Heart left ventricle (tissue), 16 donors: Measurements from ENCODE around the gene TIMM8A. TPM values are rescaled to one million over a fixed set of nuclear protein-coding genes. Genes with fewer than 3 reads are reported as not detected.

Experiments
- ATAC-seq, 4 donors: fragments of 200-7000 bp; cut with Tn5 transposase; one replicate each; pipeline ENCODE4 v1.9.1; 2020 to 2022; ENCODE audit warnings: moderate library complexity in 4 of 4, mild to moderate bottlenecking in 3 of 4, moderate number of reproducible peaks in 1 of 4
- DNase-seq, 5 donors: peaks; one replicate each; pipeline ENCODE4 v3.0.0-alpha.2; 2020
- H3K27ac ChIP-seq, 12 donors: fragments of 200-600 bp; sonication (generic) in 4 of 12; one replicate each; pipeline versions ENCODE4 v1.5.0 to v1.8.0; 2016 to 2022; ENCODE audit warnings: mild to moderate bottlenecking in 2 of 12
- H3K27me3 ChIP-seq, 9 donors: fragments of 200-600 bp; sonication (generic) in 2 of 9; one replicate each; pipeline versions ENCODE4 v1.5.1 to v1.8.0; 2016 to 2022; ENCODE audit warnings: mild to moderate bottlenecking in 3 of 9
- H3K36me3 ChIP-seq, 9 donors: fragments of 200-600 bp; sonication (generic) in 2 of 9; one replicate each; pipeline versions ENCODE4 v1.5.0 to v1.8.0; 2018 to 2022; ENCODE audit warnings: mild to moderate bottlenecking in 2 of 9
- H3K4me1 ChIP-seq, 12 donors: fragments of 200-600 bp; sonication (generic) in 4 of 12; one replicate each; pipeline versions ENCODE4 v1.5.0 to v1.8.0; 2016 to 2022; ENCODE audit warnings: mild to moderate bottlenecking in 3 of 12
- H3K4me3 ChIP-seq, 12 donors: fragments of 200-600 bp; sonication (generic) in 4 of 12; one replicate each; pipeline versions ENCODE4 v1.5.0 to v1.8.0; 2017 to 2022; ENCODE audit warnings: mild to moderate bottlenecking in 9 of 12, moderate library complexity in 4 of 12
- H3K9me3 ChIP-seq, 12 donors: fragments of 200-600 bp; sonication (generic) in 4 of 12; one replicate each; pipeline versions ENCODE4 v1.5.0 to v1.8.0; 2016 to 2022; ENCODE audit warnings: mild to moderate bottlenecking in 1 of 12
- CTCF ChIP-seq, 12 donors: fragments of 200-600 bp; sonication (generic) in 4 of 12; IDR thresholded peaks; one replicate each; pipeline versions ENCODE4 v1.5.0 to v1.8.0; 2018 to 2022; ENCODE audit warnings: antibody characterized with exemption in 12 of 12, mild to moderate bottlenecking in 5 of 12
- POLR2A ChIP-seq, 2 donors: fragments of 450-650 bp; IDR thresholded peaks; one replicate each; pipeline ENCODE4 v1.6.1; 2017; ENCODE audit warnings: antibody characterized with exemption in 2 of 2, mild to moderate bottlenecking in 2 of 2, moderate library complexity in 2 of 2
- WGBS, 4 donors: extraction: QIAGEN DNeasy Blood & Tissue Kit in 2 of 4; methylation state at CpG; one replicate each; pipeline versions ENCODE4 v1.1.5 to v1.1.7; 2013 to 2018; 5-methylcytosine and 5-hydroxymethylcytosine counted together
- intact Hi-C, 10 donors: fragments of 100-400 bp; cut with DNase I; formaldehyde crosslinking; loops; one replicate each; pipeline versions ENCODE4 v1.11.1 to v1.14.2; 2022
- polyA plus RNA-seq, 2 donors: library from polyadenylated mRNA; stranded (reverse); fragments of 200-250 nt; gene quantifications; one replicate each; pipeline ENCODE4 v1.2.3, GENCODE V29; 2013
- total RNA-seq, 9 donors: library from RNA; depleted of rRNA in 2 of 9; stranded (reverse); fragments of >200 nt in 2 of 9; fragmentation: NEBNext Ultra II Directional in 3 of 9; extraction: Animal tissue kit (Norgen Biotek cat#: 25700) in 3 of 9; gene quantifications; one replicate each; pipeline versions ENCODE4 v1.1.0 to v1.2.4, GENCODE V29; 2016 to 2023
- donor health status: ischemic (EF 13 %, LVEDD 7.1; RV severe dilation, severe dysfunction).
- donor health status: healthy with polysubstance abuse.
- donor health status: DM: no; HTN: yes; CAD: no.
- donor health status: DM: no; HTN: no; CAD: no.
- donor health status: ischemic (EF 25% LVEDD 6.9; RV normal size, moderate dysfunction).
- donor health status: ischemic (EF 25% LVEDD 5.7; RV mildly dilated, moderate dysfunction).
- donor health status: healthy.
- donor health status: DM: yes; HTN: yes; CAD: no.
- donor health status: ischemic (EF 35%, LVEDD 5.7; RV mildly dilated, moderate dysfunction).
- donor health status: nonischemic (EF 11% LVEDD 7.7; RV severe dilation, severe dysfunction).
- donor health status: DM: yes; HTN: yes; CAD: no.
- donor health status: PGD.
- donor health status: ischemic (EF 29% LVEDD 5.4; RV normal size, mild dysfunction).
- donor health status: nonischemic (EF 23%, LVEDD 6.1; RV moderate dilation, normal function).

Gene TIMM8A
- total and polyA plus RNA-seq, 11 donors: 2.9 to 29.4 (median 17.5) TPM

DNA sequence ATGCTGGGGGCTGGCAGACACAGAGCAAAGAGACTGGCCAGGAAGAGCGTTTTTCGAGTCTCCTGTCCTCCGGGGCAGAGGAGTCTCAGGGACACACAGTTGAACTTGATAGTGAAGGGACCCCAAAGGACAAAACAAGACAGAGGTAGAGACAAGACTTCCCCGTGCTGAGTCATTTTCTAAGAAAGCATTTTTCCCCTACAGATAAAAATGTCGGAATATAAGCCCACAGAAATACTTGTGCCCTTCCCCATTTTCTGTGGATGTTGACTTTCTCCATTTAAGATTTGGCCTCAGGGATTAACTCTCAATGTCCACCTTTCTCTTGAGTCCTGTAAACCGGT lies 38.0 kb upstream of the TIMM8A start:
- Histone ChIP-seq H3K4me3 (no peak overlapping the region), H3K9me3 (no peaks in the 10 kb centered on the region), H3K4me1 (peaks cover 0 to under 1% (median 0%) of the 10 kb centered on the region in 12 donors), H3K36me3 (no peaks in the 10 kb centered on the region), H3K27ac (peak overlapping the region in 1 of 12 donors; percentile 74), H3K27me3 (no peaks in the 10 kb centered on the region)
- no peak for DNase-seq
- ATAC-seq: no peak
- intact Hi-C loops: no loop called here
- TF ChIP-seq POLR2A (IDR thresholded peaks at IDR 0.05) (no peak), CTCF (IDR thresholded peaks at IDR 0.05) (no peak)
- WGBS, 4 donors: 61 to 79% (median 64%) methylated on average over 6 of the region's 6 CpGs

DNA sequence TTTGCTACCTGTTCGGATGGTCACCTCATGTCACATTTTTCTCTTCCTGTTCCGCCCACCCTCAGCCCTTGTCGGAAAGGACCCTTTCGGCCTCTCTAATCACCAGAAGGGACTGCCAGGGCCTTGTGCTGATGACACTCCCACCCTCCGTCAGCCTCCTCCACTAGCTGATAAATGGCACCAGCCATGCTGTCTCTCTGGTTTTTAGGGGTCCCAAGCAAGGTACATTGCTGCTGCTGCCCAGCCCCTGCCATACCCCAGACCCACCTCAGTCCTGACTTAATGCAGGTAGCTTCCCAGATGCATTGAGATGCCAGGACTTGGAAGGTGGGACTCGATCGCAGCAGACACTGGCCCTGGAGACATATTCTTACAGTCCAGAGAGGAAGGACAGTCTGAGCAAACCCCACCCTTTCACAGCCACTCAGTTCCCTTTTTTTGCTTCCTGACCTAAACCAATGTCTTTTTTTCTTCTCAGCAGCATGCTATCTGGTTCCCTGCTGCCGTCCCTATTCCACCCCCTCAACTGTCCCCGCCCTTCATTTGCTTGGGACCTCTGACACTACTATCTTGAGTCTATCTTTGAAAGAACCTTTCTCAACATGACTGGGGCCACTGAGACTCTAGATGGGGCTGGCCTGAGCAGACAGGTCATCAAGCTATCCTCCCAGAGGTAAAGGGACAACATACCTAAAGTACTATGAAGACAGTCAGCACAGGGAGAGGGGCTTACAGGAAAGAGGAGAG lies 37.4 kb upstream of the TIMM8A start, which contains the start of gene BTK:
Gene BTK, minus strand, starts transcription at position 397 of the 747 bp plus-strand sequence. CDS start 10,907 bp downstream, outside the sequence.
- Histone ChIP-seq H3K4me3 (peak within 1 kb of the TSS in 3 of 12 donors; percentile 21 to 50 (median 26)), H3K36me3 (no peaks in the 10 kb centered on the region), H3K27ac (peak within 1 kb of the TSS in 1 of 12 donors; percentile 74), H3K27me3 (no peaks in the 10 kb centered on the region), H3K9me3 (no peaks in the 10 kb centered on the region), H3K4me1 (no peaks in the 10 kb centered on the region)
- TF ChIP-seq POLR2A (IDR thresholded peaks at IDR 0.05): no peak
- TF ChIP-seq CTCF (IDR thresholded peaks at IDR 0.05): no peak
- WGBS, 4 donors: 66 to 78% (median 71%) methylated on average over 9 of the region's 9 CpGs
- peak in 1 of 4 donors; percentile 41 for ATAC-seq
- DNase-seq: no peak
- intact Hi-C loops: no loop called here

GRCh38 chrX:101385026-101385684 lies 36.6 kb upstream of the TIMM8A start:
- Histone ChIP-seq H3K36me3 (no peaks in the 10 kb centered on the region), H3K27ac (peak overlapping the region in 1 of 12 donors; percentile 74), H3K4me1 (no peaks in the 10 kb centered on the region), H3K9me3 (no peaks in the 10 kb centered on the region), H3K4me3 (peak overlapping the region in 3 of 12 donors; percentile 19 to 50 (median 21)), H3K27me3 (no peaks in the 10 kb centered on the region)
- DNase-seq: no peak
- ATAC-seq: no peak
- intact Hi-C loops: no loop called here
- 75 to 89% (median 81%) methylated on average over 7 of the region's 7 CpGs for WGBS, 4 donors
- TF ChIP-seq POLR2A (IDR thresholded peaks at IDR 0.05): no peak
- no peak for TF ChIP-seq CTCF (IDR thresholded peaks at IDR 0.05)

GRCh38 chrX:101383679-101384205 lies 35.2 kb upstream of the TIMM8A start:
- Histone ChIP-seq H3K4me3 (no peak overlapping the region), H3K36me3 (no peaks in the 10 kb centered on the region), H3K27ac (no peak overlapping the region), H3K27me3 (peaks cover 0 to 9% (median 0%) of the 10 kb centered on the region in 9 donors), H3K9me3 (no peaks in the 10 kb centered on the region), H3K4me1 (no peaks in the 10 kb centered on the region)
- ATAC-seq (no peak), DNase-seq (no peak)
- intact Hi-C loops: no loop called here
- TF ChIP-seq POLR2A (IDR thresholded peaks at IDR 0.05) (no peak), CTCF (IDR thresholded peaks at IDR 0.05) (no peak)
- 60 to 71% (median 65%) methylated on average over 4 of the region's 4 CpGs for WGBS, 4 donors
